ENCODE data around the gene MCM9.
"Not testable (repeated sequence)": the region's sequence is repeated elsewhere in the genome, so short reads cannot be mapped to it uniquely, and the experiment has no call there.

MCM9 gene

GRCh38 chr6:118892355-118892991 lies 42.5 kb downstream of the MCM9 start:
- no peak for DNase-seq

GRCh38 chr6:118890997-118891790 lies 43.8 kb downstream of the MCM9 start:
- DNase-seq = no peak

- no peak for DNase-seq
These were observed 45.8 kb downstream of the MCM9 start for GRCh38 chr6:118889163-118889562.

GRCh38 chr6:118886641-118887040 lies 48.3 kb downstream of the MCM9 start:
- no peak for DNase-seq

GRCh38 chr6:118882314-118882905 lies 52.5 kb downstream of the MCM9 start:
- no peak for DNase-seq

- DNase-seq = no peak
These were observed 53.3 kb downstream of the MCM9 start for GRCh38 chr6:118881440-118882313.

- DNase-seq = no peak
These were observed 57.2 kb downstream of the MCM9 start for GRCh38 chr6:118877806-118878205.

- DNase-seq = no peak
These were observed 58.1 kb downstream of the MCM9 start for GRCh38 chr6:118876814-118877213.

GRCh38 chr6:118876198-118876597 lies 58.8 kb downstream of the MCM9 start:
- DNase-seq = no peak

GRCh38 chr6:118875672-118876071 lies 59.3 kb downstream of the MCM9 start:
- DNase-seq = no peak

GRCh38 chr6:118873239-118873638 lies 61.7 kb downstream of the MCM9 start:
- DNase-seq = no peak

GRCh38 chr6:118872726-118873125 lies 62.2 kb downstream of the MCM9 start:
- DNase-seq = no peak

- DNase-seq = no peak
These were observed 62.6 kb downstream of the MCM9 start for GRCh38 chr6:118872318-118872717.

GRCh38 chr6:118871331-118871730 lies 63.6 kb downstream of the MCM9 start:
- DNase-seq = no peak

- DNase-seq = no peak
These were observed 64.9 kb downstream of the MCM9 start for GRCh38 chr6:118869894-118870589.

- DNase-seq = no peak
These were observed 65.6 kb downstream of the MCM9 start for GRCh38 chr6:118869350-118869749.

- DNase-seq = not testable (repeated sequence)
These were observed 66.1 kb downstream of the MCM9 start for GRCh38 chr6:118868901-118869300.

- no peak for DNase-seq
These were observed 67.8 kb downstream of the MCM9 start for GRCh38 chr6:118867181-118867580.

GRCh38 chr6:118865100-118865391 lies 69.9 kb downstream of the MCM9 start:
- no peak for DNase-seq

GRCh38 chr6:118864341-118865099 lies 70.4 kb downstream of the MCM9 start:
- DNase-seq = no peak

GRCh38 chr6:118862443-118862842 lies 72.5 kb downstream of the MCM9 start:
- no peak for DNase-seq

- DNase-seq = no peak
These were observed 74.1 kb downstream of the MCM9 start for GRCh38 chr6:118860880-118861279.

Data from stimulated activated CD4-positive, alpha-beta T cell treated with anti-CD3 and anti-CD28 coated beads, Interleukin-4, amount 100 ng/mL, for 4 hours (primary cell).